ENCODE results near the gene HIVEP3. TPM values are rescaled to one million over a fixed set of nuclear protein-coding genes. Genes with fewer than 3 reads are reported as not detected.
A peak's percentile ranks its signal among the peaks of the same experiment; 100 is the strongest.

HIVEP3 gene
- total RNA-seq, 4 donors from 2014 or later = 6.1 to 10.1 (median 7.8) TPM

DNA sequence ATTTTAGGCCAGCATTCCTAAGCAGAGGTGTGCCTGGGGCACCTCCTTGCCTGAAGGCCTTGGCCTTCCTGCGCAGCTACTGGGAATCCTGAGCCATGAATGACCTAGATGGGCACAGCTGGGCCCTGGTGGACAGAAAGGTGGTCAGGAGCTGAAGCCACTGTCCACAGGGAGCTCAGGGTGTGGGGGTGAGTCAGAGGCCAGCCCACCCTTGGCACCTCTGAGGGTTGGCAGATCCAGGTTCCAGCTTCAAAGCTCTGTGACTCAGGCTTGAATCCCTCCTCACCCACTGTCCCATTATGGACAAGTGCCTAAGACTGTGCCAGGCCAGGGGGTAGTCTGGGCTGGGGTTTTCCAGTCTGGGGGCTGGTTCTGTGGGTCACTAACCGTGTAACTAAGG, 427.8 kb downstream of the HIVEP3 start:
- ATAC-seq (ENCODE audit: low FRiP score) (no peak), DNase-seq (ENCODE audit: low spot score) (no peak)
- TF ChIP-seq, protein P1, sequence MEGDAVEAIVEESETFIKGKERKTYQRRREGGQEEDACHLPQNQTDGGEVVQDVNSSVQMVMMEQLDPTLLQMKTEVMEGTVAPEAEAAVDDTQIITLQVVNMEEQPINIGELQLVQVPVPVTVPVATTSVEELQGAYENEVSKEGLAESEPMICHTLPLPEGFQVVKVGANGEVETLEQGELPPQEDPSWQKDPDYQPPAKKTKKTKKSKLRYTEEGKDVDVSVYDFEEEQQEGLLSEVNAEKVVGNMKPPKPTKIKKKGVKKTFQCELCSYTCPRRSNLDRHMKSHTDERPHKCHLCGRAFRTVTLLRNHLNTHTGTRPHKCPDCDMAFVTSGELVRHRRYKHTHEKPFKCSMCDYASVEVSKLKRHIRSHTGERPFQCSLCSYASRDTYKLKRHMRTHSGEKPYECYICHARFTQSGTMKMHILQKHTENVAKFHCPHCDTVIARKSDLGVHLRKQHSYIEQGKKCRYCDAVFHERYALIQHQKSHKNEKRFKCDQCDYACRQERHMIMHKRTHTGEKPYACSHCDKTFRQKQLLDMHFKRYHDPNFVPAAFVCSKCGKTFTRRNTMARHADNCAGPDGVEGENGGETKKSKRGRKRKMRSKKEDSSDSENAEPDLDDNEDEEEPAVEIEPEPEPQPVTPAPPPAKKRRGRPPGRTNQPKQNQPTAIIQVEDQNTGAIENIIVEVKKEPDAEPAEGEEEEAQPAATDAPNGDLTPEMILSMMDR (IDR thresholded peaks at IDR 0.05) = no peak

DNA sequence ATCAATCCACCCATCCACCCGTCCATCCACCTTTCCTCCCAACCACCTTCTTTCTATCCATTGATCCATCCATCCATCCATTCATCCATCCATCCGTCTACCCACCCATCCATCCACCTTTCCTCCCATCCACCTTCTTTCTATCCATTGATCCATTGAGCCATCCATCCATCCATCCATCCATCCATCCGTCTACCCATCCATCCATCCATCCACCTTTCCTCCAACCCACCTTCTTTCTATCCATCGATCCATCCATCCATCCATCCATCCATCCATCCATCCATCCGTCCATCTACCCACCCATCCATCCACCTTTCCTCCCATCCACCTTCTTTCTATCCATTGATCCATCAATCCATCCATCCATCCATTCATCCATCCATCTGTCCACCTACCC, 429.2 kb downstream of the HIVEP3 start:
- DNase-seq (ENCODE audit: low spot score) (no peak), ATAC-seq (ENCODE audit: low FRiP score) (no peak)
- TF ChIP-seq, protein P1 (IDR thresholded peaks at IDR 0.05) = no peak

DNA sequence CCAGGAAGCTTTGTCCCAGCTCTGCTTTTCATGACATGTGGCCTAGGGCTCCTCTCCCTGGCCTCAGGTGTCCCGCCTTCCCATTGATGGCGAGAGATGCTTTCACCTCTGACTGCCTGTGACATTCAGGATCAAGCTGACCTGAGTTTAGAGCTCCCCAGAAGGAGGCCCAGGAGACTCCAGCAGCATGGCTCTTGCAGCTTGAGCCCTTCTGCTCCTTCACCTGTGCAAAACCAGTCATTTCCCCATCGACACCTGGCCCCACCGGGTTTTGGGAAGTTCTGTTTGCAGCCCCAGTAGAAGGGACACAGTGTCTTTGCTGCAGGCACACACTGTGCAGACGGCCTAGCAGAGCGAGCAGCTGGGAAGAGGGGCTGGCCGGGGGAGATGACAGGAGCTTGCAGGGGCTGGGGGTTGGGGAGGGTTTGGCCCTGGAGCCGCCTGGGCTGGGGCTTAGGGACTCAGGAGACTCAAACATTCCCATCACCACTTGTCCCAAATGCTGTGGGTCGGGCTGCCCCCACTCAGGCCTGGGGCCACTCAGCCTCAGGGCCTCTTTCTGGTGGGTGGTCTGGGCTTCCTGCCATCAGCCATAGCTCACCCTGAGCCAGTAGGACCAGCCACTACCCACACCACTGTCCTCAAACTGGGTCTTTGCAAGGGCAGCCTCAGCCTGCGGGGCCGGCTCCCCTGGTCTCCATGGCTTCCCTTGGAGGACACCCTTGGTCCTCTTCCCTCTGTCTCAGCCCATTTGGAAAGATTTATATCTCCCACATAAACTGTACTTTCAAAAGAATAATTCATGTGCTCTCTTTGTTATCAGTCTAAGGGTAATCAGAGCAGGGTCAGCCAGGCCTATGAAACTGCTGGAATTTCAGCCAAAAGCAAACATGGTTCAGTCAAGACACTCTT, 430.4 kb downstream of the HIVEP3 start:
- no peak for DNase-seq (ENCODE audit: low spot score)
- TF ChIP-seq, protein P1 (IDR thresholded peaks at IDR 0.05) = no peak
- ATAC-seq (ENCODE audit: low FRiP score) = no peak

DNA sequence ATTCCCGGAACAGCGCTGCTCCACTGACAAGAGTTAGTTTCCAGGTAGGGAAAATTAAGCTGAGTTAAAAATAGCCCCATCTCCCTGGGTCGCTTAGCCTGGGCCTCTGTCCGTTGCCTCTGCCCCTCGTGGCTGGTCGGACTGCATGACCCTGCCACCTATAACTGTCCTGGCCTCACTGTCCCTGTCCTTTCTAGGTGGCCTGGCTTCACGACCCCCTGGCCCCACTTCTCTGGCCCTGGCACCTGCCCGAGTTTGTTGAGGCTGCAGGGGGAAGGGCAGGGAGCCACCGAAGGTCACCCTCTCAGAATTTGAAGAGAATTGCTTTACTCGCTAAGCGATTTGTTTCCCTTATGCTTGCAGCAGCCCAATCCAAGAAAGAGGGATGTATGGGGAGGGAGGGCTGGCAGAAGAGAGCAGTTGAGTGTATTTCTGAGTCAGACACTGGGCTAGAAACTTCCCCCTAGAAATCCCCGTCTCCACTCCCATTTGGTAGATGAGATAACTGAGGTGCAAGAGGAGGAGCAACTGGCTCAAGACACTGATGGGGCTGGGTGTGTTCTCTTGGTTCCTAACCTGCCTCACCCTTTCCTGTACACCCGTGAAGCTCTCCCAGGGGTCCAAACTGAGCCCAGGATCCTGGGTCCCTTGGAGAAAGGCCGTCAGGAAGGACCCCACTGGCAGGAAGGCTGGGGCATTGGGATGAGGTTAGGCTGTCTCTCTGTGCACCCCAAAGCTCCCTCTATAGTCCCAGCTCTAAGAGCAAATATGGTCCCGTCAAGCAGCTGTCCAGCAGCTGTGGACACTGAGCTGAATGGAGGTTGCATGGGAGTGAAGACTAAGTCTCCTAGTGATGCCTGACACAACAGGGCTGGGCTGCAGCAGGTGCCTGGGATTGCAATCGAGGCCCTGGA, 431.3 kb downstream of the HIVEP3 start:
- ATAC-seq (ENCODE audit: low FRiP score) (no peak), DNase-seq (ENCODE audit: low spot score) (no peak)
- TF ChIP-seq, protein P1 (IDR thresholded peaks at IDR 0.05) = no peak

DNA sequence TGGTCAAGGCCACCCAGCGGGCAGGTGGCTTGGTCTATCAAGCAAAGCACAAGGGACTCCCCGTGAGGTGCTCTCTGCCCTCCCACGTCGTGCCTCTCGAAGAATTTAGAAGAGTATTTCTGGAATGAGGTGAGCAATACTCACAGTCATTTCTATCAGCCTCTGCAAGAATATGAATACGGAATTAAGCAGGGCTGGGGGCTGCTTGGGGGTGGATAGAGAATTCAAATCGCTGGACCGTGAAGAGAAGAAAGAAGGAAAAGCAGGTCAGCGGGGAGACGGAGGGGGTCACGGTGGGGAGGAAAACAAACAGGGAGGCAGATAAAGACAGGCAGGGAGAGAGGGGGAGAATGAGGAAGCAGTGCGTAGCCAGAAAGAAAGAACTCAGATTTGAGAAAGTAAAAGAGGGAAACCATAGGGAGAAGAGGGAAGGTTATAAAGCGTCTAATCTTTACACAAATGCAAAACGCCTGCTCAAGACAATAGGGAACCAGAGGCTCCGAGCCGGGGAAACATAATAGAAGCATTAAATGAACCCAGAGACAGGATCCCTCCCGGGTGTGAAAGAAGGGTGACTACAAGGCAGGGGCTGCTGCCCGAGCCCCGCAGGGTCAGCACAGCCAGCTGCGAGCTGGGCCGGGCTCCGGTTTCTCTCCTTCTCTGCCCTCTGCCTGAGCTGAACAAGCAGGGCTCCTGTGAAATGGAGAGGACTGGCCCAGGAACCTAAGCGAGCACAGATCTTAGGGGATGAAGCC, 432.2 kb downstream of the HIVEP3 start:
- TF ChIP-seq, protein P1 (IDR thresholded peaks at IDR 0.05) = no peak
- DNase-seq (ENCODE audit: low spot score) (no peak), ATAC-seq (ENCODE audit: low FRiP score) (peak; percentile 22)

DNA sequence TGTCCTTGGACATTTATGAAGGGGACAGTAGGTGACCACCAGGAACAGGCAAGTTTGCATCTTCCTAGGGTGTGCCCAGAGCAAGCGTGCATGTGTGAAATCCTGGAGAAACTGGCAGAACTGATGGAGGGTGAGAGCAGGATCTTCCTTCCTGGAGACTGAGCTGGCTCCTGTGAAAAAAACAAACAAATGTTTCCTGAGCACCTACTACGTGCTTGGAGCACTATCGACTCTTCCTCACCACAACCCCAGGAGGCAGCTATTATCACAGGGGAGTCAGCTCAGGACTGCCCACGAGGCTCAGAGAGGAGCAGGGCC, 432.7 kb downstream of the HIVEP3 start:
- DNase-seq (ENCODE audit: low spot score) = no peak
- TF ChIP-seq, protein P1 (IDR thresholded peaks at IDR 0.05) = no peak
- ATAC-seq (ENCODE audit: low FRiP score) = no peak

All from omental fat pad (tissue), 4 donors.